Erythroblast (primary cell): ENCODE data around the gene C17orf67.

ENCODE experiments used
- GATA1 ChIP-seq: IDR thresholded peaks from 2 replicates; pipeline ENCODE4 v1.6.1; 2011; ENCODE audit warnings: low read depth, mild to moderate bottlenecking, control low read depth, low read length, moderate library complexity
- POLR2A ChIP-seq: IDR thresholded peaks from 2 replicates; pipeline ENCODE4 v1.6.1; 2011; ENCODE audit warnings: mild to moderate bottlenecking, low read length

DNA sequence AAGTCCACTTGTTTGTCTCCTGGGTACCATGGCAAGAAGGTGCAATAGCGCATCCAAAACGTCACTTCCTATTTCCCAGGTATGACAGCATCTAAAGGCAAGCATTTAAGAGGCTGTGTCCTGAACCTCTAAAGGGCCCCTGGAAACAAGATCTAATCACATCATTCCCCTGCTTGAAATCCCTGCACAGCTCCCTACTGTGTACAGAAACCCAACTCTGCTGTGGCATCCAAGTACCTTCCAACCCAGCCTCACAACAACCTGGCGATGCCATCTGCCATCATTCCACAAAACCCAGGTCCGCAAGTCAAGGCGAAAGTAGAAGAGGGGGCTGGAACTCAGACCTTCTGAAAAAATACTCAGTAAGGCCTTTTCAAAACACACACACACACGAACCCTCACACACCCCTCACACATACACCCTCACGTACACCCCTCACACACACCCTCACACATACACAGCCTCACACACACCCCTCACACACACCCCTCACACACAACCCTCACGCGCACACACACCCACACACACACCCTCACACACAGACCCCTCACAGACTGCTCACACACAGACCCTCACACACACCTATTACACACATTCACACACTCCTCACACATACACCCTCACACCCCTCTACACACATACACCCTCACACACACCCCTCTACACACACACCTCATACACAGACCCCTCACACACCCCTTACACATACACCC lies 24.5 kb downstream of the C17orf67 start:
- TF ChIP-seq POLR2A (no peak), GATA1 (no peak)
